HG03469 (cell line): ENCODE data around the gene ECHDC3.

ENCODE experiments used
- ATAC-seq: cut with Tn5 transposase; IDR thresholded peaks from one replicate; pipeline ENCODE4 v1.9.1; 2021; ENCODE audit warnings: mild to moderate bottlenecking, moderate library complexity, moderate number of reproducible peaks; ENCODE audit not compliant: unreplicated experiment

Gene ECHDC3

GRCh38 chr10:11746883-11747539 is 4.8 kb downstream of the ECHDC3 start:
- no peak for ATAC-seq

DNA sequence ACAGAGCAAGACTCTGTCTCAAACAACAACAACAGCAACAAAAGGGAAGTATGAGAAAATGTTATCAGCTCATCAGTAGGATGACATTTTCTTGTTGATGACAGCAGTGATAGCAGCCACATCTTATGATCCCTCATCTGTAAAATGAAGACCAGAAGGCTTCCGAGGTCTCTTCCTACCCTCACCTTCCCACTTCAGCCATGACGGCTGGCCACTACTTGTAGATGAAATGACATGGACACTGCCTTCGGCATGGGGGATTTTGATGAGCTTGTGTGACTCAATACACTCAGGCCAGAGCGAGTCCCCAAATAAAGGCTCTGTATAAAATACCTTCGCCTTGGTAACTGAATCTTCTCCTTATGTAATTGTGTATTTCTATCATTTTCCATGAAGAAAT is 6.7 kb downstream of the ECHDC3 start:
- ATAC-seq: no peak

GRCh38 chr10:11750420-11750819 is 8.2 kb downstream of the ECHDC3 start:
- no peak for ATAC-seq

GRCh38 chr10:11754173-11754572 is 12.0 kb downstream of the ECHDC3 start:
- ATAC-seq: no peak

GRCh38 chr10:11754620-11755019 is 12.4 kb downstream of the ECHDC3 start:
- no peak for ATAC-seq

DNA sequence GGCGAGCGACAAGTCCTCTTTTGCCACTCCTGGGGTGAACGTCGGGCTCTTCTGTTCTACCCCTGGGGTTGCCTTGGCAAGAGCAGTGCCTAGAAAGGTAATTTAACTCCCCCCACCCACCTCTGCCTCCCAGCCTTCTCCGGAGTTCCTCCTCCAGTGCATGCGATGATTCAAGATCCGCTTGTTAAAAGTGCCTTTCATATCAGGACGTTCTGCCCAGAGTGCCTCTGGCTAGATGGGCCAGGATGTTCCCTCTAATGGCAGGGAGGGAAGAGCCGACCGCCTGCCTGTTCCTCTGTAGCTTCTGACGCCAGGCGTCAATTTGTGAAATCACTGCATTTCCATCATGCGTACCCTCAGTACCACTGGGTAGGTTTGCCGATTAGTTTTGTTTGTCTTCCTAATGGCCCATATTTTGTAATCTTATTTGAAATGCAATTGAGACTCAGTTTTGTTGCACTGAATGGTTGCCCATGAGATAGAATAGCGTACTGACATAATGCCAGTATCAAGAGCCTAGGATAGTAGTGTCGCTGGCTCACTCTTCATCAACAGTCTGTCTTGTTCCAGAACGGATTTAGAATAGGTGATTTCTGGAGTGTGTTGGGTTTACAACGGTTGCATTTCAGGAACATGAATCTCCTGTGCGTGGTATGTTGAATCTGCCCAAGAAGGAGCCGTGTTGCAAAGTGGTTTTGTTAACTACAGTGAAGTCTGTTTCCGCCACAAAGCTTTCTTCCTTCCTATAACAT is 13.5 kb downstream of the ECHDC3 start:
- ATAC-seq: no peak

GRCh38 chr10:11756766-11757315 is 14.7 kb downstream of the ECHDC3 start:
- no peak for ATAC-seq

DNA sequence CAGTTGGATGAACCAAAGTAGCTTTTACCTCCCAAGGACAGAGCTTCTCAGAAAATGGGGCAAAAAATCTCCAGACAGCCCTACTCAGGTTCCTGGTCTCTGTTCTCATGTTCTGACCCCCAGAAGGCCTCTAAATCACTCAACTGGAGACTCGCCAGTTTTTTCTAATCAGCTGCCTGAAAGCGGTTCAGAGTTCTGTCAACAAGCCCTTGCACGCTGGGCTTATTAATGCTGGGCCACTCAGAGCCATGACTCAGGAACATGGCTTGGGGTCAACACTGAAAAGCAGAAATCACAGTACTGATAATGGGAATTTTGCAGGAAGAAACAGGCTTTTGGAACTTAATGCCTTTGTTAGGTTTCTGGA is 15.3 kb downstream of the ECHDC3 start:
- no peak for ATAC-seq

DNA sequence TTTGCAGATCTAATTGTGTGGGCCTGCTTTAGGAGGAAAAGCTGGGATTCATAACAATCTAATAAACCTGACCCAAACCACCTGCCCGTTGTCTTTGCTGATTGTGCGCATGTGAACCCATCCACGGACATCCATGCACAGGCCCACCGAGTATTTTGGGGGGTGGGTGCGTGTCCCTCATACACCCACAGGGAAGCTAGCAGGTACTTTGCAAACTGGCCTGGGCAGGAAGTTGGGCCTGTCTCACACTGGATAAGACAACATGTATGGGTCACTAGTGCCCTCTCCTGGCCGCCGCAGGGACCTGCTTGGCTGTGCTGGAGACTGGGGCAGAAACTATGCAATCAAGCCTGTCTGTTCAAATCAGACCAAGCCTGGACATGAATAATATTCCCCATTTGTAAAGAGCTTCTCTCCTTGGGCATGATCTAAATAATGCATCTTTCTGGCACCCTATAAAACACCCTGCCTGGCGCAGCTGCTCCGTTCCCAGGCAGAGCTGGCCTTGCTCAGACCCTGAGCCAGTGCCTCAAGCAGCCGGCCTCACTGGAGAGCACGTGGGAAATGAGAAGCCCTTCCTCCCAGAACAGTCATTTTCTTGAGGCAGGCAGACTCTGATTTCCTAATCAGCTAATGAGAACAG is 15.8 kb downstream of the ECHDC3 start:
- ATAC-seq: peak; percentile 96

- no peak for ATAC-seq
These were observed 16.5 kb downstream of the ECHDC3 start for GRCh38 chr10:11758527-11759236.

DNA sequence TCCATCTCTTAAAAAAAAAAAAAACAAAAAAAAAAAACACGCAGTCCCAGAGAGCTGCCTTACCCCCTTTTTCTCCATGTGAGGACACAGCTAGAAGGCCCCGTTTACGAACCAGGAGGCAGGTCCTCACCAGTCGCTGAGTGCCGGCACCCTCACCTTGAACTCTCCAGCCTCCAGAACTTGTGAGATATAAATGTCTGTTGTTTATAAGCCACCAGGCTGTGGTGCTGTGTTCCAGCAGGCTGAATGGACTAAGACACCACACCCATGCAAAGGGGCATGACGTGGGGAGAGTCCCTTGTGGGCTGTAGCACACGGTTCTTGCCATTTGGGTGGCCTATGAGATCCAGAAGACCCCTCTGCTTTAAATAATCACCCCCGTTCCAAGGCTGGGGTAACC is 17.2 kb downstream of the ECHDC3 start:
- no peak for ATAC-seq

GRCh38 chr10:11760151-11760550 is 18.0 kb downstream of the ECHDC3 start:
- no peak for ATAC-seq

DNA sequence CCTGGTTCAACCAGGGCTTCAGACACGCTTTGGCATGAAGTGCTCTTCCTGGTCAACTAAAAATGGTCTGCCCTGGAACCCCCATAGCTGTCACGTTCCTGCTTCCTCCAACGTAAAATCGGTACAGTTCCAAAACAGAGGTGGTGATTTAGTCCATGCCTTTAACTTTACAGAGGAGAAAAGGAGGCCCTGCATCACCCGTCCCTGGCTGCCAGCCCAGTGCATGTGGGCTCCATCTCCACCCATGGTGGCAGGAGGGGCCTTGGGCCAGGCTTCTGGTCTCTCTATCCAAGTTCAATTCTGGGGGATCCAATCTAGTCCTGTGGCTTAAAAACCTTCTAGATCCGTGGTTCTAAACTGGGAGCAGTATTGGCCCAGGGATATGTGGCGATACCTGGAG is 18.7 kb downstream of the ECHDC3 start:
- no peak for ATAC-seq

DNA sequence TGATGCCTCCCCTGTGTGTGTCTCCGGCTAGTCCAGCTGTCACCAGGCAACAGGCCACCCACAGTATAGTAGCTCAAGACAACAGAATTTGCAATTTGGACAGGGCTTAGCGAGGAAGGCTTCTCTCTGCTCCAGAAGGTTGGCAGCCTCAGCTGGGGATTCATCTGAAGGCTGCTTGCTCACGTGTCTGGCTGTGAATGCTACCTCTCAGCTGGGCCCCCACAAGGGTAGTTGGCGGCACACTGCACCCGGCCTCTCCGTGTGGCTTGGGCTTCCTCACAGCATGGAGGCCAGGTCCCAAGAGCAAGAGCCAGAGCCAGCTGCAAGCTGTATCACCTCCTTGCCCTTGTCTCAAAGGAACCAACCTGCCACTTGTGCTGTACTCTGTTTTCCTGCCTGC is 19.2 kb downstream of the ECHDC3 start:
- ATAC-seq: no peak

DNA sequence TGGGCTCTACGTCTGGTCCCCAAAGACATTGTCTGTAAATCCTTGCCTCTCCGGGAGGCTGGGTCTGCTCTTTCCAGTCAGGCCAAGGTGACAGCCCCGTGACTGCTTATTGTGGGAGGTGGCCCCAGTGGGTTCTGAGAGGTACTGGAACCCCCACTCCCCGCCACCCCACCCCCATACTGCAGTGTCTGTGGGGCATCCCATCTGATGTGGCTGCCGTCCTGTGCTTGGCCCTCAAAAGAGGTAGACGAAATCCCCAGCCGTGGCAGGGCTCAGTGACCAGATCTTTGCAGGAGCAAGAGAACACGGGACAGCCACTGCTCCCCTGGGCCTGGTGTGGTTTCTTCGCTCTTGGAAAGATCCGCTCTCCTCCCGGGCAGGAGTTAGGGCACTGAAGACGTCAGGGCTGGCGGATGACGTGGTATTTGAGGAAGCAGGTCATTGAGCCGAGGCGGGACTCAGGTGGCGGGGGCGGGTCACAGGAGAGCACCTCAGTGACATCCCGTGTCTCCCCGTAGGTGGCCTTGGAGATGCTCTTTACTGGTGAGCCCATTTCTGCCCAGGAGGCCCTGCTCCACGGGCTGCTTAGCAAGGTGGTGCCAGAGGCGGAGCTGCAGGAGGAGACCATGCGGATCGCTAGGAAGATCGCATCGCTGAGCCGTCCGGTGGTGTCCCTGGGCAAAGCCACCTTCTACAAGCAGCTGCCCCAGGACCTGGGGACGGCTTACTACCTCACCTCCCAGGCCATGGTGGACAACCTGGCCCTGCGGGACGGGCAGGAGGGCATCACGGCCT is 20.7 kb downstream of the ECHDC3 start:
- ATAC-seq: no peak

- no peak for ATAC-seq
These were observed 21.3 kb downstream of the ECHDC3 start for GRCh38 chr10:11763501-11763861.

DNA sequence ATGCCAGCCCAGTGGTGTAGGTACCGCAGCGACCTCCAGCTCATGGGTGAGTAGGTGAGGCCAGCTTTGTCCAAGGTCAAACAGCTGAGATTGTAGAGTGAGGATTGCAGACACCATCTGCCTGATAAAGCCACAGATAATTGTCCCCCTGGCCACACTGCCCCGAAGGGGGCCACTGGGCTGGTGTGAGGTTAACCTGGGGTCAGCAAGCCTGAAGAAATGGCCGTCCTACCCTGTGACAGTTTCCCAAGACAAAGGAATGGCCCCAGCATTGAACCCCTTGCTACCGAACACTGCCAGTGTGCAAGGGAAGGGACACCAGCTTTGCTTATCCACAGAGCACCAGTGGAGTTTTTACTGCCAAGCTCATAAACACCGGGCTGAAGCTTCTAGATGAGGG is 23.0 kb downstream of the ECHDC3 start:
- no peak for ATAC-seq

- ATAC-seq: no peak
These were observed 30.6 kb downstream of the ECHDC3 start for GRCh38 chr10:11772575-11773288.

DNA sequence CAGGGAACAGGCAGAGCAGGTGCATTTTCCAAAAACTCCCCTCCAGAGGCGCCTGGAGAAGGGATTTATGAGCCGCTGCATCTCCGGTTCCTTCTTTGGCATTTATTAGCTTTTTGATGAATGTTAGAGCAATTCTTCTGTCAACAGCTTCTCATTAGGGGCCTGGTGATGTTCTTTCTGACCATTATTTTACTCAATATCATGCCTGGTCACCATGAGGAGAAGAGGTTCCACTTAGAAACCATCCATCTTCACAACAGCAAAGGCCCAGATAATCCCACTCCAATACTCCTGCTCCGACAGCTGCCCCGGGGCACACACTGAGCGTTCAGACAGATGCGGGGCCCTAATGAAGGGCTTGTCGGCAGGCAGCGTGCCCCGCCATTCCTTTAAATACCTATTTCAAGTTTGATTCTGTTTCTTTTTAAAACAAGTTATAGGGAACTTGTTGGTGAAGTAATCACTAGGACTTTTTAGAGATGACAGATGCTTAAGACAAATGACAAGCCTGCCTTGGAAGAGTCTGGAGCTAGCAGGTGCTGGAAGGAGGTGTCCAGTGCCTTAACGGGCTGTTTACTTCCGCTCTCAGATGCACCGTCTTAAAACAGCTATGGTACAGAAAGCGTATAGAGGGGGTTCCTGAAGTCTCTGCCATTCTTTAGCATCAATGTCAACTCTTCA is 31.7 kb downstream of the ECHDC3 start:
- ATAC-seq: no peak
